PC-9 (cell line): Measurements from ENCODE around the gene ASTN2. TPM values are rescaled to one million over a fixed set of nuclear protein-coding genes. Genes with fewer than 3 reads are reported as not detected.

Experiments
- BruUV-seq: library from RNA; stranded (reverse); fragments of 400-500 nt; replicated peaks from 2 replicates; lab custom pipeline; 2021; lab: Mats Ljungman, UMichigan
- CTCF ChIA-PET: fragments of 300-600 bp; sonication (Branson Sonifier 250); formaldehyde crosslinking; loops from one replicate; lab custom pipeline; 2022; ENCODE audit warnings: antibody characterized with exemption; lab: Charles Lee
- POLR2A ChIA-PET: fragments of 300-600 bp; sonication (Branson Sonifier 250); formaldehyde crosslinking; loops from one replicate; lab custom pipeline; 2022; ENCODE audit warnings: antibody characterized with exemption; ENCODE audit not compliant: unreplicated experiment; lab: Charles Lee
- DNase-seq, 2 experiments: peaks; one replicate each; pipeline versions ENCODE4 v3.0.0 to v3.0.0-alpha.2; 2015 to 2022; ENCODE audit warnings: mixed read lengths in 1 of 2
- H2AFZ ChIP-seq: fragments of 200-600 bp; sonication (generic); 2 replicates; pipeline ENCODE4 v1.8.1; 2017; ENCODE audit warnings: antibody characterized with exemption
- H3F3A ChIP-seq: fragments of 200-600 bp; sonication (generic); 2 replicates; pipeline ENCODE4 v1.8.1; 2017; ENCODE audit warnings: antibody characterized with exemption, mild to moderate bottlenecking, low read depth; ENCODE audit not compliant: insufficient read depth
- H3K27ac ChIP-seq: fragments of 200-600 bp; sonication (generic); 2 replicates; pipeline ENCODE4 v1.6.1; 2016; ENCODE audit warnings: mixed run types
- H3K27me3 ChIP-seq: fragments of 200-600 bp; sonication (generic); 2 replicates; pipeline ENCODE4 v1.6.1; 2016; ENCODE audit warnings: low read depth, mixed run types; ENCODE audit not compliant: insufficient read depth
- H3K36me3 ChIP-seq: fragments of 200-600 bp; sonication (generic); 2 replicates; pipeline ENCODE4 v1.6.1; 2016; ENCODE audit warnings: low read depth, mixed run types
- H3K4me1 ChIP-seq: fragments of 200-600 bp; sonication (generic); replicated peaks from 2 replicates; pipeline ENCODE4 v1.6.1; 2016; ENCODE audit warnings: mixed run types; ENCODE audit not compliant: insufficient read depth
- H3K4me2 ChIP-seq: fragments of 200-600 bp; sonication (generic); 2 replicates; pipeline ENCODE4 v1.6.1; 2017; ENCODE audit warnings: mixed run types
- H3K4me3 ChIP-seq: fragments of 200-600 bp; sonication (generic); 2 replicates; pipeline ENCODE4 v1.6.1; 2016; ENCODE audit warnings: mixed run types
- H3K79me2 ChIP-seq: fragments of 200-600 bp; sonication (generic); 2 replicates; pipeline ENCODE4 v1.6.1; 2017; ENCODE audit warnings: low read depth, mixed run types
- H3K9me2 ChIP-seq: fragments of 200-600 bp; sonication (generic); 2 replicates; pipeline ENCODE4 v1.8.1; 2017; ENCODE audit warnings: mild to moderate bottlenecking; ENCODE audit not compliant: insufficient read depth
- H3K9me3 ChIP-seq: fragments of 200-600 bp; sonication (generic); 2 replicates; pipeline ENCODE4 v1.8.1; 2016; ENCODE audit warnings: low read depth; ENCODE audit not compliant: insufficient read depth
- H4K20me1 ChIP-seq: fragments of 200-600 bp; sonication (generic); 2 replicates; pipeline ENCODE4 v1.8.1; 2017; ENCODE audit not compliant: insufficient read depth
- EZH2 ChIP-seq: fragments of 200-600 bp; sonication (generic); IDR thresholded peaks from 2 replicates; pipeline ENCODE4 v1.8.0; 2017; ENCODE audit warnings: antibody characterized with exemption, low read depth
- intact Hi-C: fragments of 100-400 bp; cut with micrococcal nuclease; formaldehyde crosslinking; loops from one replicate; pipeline ENCODE4 v1.10.0; 2022; ENCODE audit not compliant: unreplicated experiment
- total RNA-seq: library from RNA; stranded (reverse); gene quantifications from 2 replicates; pipeline ENCODE4 v1.2.3, GENCODE V29; 2021
- TF ChIP-seq, protein P1 (sequence below): fragments of 200-600 bp; sonication (generic); conservative IDR thresholded peaks from 2 replicates; pipeline ENCODE4 v1.6.1; 2017; ENCODE audit warnings: mixed run types, antibody characterized with exemption, mild to moderate bottlenecking, moderate library complexity

Gene ASTN2
- total RNA-seq, 1 experiment from 2014 or later: 6.2 TPM

GRCh38 chr9:117074784-117075520, 339.9 kb downstream of the ASTN2 start:
- H3K9me3 ChIP-seq: no peaks in the 10 kb centered on the region
- no peak for TF ChIP-seq EZH2
- TF ChIP-seq, protein P1, sequence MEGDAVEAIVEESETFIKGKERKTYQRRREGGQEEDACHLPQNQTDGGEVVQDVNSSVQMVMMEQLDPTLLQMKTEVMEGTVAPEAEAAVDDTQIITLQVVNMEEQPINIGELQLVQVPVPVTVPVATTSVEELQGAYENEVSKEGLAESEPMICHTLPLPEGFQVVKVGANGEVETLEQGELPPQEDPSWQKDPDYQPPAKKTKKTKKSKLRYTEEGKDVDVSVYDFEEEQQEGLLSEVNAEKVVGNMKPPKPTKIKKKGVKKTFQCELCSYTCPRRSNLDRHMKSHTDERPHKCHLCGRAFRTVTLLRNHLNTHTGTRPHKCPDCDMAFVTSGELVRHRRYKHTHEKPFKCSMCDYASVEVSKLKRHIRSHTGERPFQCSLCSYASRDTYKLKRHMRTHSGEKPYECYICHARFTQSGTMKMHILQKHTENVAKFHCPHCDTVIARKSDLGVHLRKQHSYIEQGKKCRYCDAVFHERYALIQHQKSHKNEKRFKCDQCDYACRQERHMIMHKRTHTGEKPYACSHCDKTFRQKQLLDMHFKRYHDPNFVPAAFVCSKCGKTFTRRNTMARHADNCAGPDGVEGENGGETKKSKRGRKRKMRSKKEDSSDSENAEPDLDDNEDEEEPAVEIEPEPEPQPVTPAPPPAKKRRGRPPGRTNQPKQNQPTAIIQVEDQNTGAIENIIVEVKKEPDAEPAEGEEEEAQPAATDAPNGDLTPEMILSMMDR: no peak
- no peaks in the 10 kb centered on the region; the same call in 1 of the 2 replicates for H4K20me1 ChIP-seq
- peaks cover 31% of the 10 kb centered on the region for H3K27me3 ChIP-seq
- intact Hi-C loops: loop anchor here (5.0 kb wide), 2 partner anchors 82 to 412 kb away; no protein-coding TSS in a partner anchor
- H3F3A ChIP-seq: no peaks in the 10 kb centered on the region
- no peaks in the 10 kb centered on the region for H3K79me2 ChIP-seq
- no peak overlapping the region for H3K4me2 ChIP-seq
- ChIA-PET CTCF (no interaction called here), POLR2A (no interaction called here)
- no peak overlapping the region for H3K4me3 ChIP-seq
- no peak overlapping the region for H3K27ac ChIP-seq
- DNase-seq: no peak
- BruUV-seq: no TSS peak
- no peaks in the 10 kb centered on the region for H3K9me2 ChIP-seq
- H3K4me1 ChIP-seq: no peaks in the 10 kb centered on the region
- no peaks in the 10 kb centered on the region for H3K36me3 ChIP-seq
- H2AFZ ChIP-seq: no peak overlapping the region

- ChIA-PET POLR2A (no interaction called here), CTCF (no interaction called here)
- no peak overlapping the region for H2AFZ ChIP-seq
- no peaks in the 10 kb centered on the region for H3K36me3 ChIP-seq
- H3K79me2 ChIP-seq: no peaks in the 10 kb centered on the region
- BruUV-seq: no TSS peak
- H3K27me3 ChIP-seq: peaks cover 28% of the 10 kb centered on the region
- H3K4me3 ChIP-seq: no peak overlapping the region
- no peak overlapping the region for H3K4me2 ChIP-seq
- TF ChIP-seq EZH2: no peak
- TF ChIP-seq, protein P1: no peak
- no peak overlapping the region for H3K27ac ChIP-seq
- no peak for DNase-seq
- no peaks in the 10 kb centered on the region for H3K9me2 ChIP-seq
- intact Hi-C loops: loop anchor here (5.0 kb wide), 1 partner anchor 413 kb away; no protein-coding TSS in a partner anchor
- H3K4me1 ChIP-seq: no peaks in the 10 kb centered on the region
- no peaks in the 10 kb centered on the region for H4K20me1 ChIP-seq
- H3F3A ChIP-seq: no peaks in the 10 kb centered on the region
- H3K9me3 ChIP-seq: no peaks in the 10 kb centered on the region
These were observed 340.6 kb downstream of the ASTN2 start for GRCh38 chr9:117074342-117074662.

DNA sequence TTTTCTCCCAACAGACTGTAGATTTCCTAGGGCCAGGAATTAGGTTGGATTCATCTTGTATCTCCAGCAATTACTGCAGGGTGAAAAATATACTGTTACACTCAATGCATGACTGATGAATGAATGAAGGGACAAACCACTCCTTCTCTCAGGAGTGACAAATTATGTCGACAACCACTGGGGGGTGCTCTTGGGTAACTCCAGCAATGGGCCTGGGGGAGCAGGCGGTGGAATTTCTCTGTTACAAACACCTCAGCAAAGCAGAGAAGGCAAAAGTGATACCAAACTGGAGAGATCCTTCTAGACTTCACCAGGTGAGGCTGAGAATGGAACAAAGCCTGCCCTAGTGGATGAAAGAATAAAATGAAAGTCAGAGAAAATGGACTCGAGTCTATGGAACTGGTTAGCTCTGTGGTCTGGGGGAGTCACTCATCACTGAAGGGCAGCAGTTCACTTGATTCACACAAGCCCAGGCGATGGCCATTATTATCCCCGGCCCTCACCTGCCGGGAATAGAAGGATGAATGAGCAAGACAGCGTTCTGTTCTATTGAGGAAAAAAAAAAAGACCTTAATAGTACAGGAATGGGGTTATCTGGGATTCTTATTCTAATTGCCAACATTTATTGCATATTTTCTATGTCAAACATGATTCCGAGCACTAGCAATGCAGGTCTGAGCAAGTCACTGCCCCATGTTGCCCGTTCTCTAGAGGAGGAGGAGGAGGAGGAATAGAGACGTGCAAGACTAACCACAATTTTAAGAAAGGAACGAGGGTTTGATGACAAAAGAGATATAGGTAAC, 341.1 kb downstream of the ASTN2 start:
- no peaks in the 10 kb centered on the region for H4K20me1 ChIP-seq
- no peak overlapping the region for H2AFZ ChIP-seq
- no peak overlapping the region for H3K4me3 ChIP-seq
- no peak overlapping the region for H3K27ac ChIP-seq
- no peaks in the 10 kb centered on the region for H3K9me2 ChIP-seq
- H3K4me2 ChIP-seq: no peak overlapping the region
- H3K9me3 ChIP-seq: no peaks in the 10 kb centered on the region
- no peaks in the 10 kb centered on the region for H3K79me2 ChIP-seq
- H3F3A ChIP-seq: no peaks in the 10 kb centered on the region
- no peaks in the 10 kb centered on the region for H3K4me1 ChIP-seq
- CTCF ChIA-PET: no interaction called here
- intact Hi-C loops: loop anchor here (2.0 to 5.0 kb wide), 2 partner anchors 337 to 414 kb away; no protein-coding TSS in a partner anchor
- no peak for TF ChIP-seq EZH2
- TF ChIP-seq, protein P1: peak; percentile 61
- H3K27me3 ChIP-seq: peaks cover 25% of the 10 kb centered on the region
- no TSS peak for BruUV-seq
- no peaks in the 10 kb centered on the region for H3K36me3 ChIP-seq
- POLR2A ChIA-PET: no interaction called here
- peak in 1 of 2 experiments; percentile 25 for DNase-seq
